NCI-H82 treated with DMSO at 0.1 percent for 48 hours (cell line): Measurements from ENCODE around the gene SNRNP70.
"Not testable (repeated sequence)": the region's sequence is repeated elsewhere in the genome, so short reads cannot be mapped to it uniquely, and the experiment has no call there.

Experiments used
- DNase-seq: peaks from one replicate; lab custom pipeline; 2025; ENCODE audit not compliant: unreplicated experiment; lab: John Stamatoyannopoulos, UW

The SNRNP70 gene

GRCh38 chr19:49119411-49120324, 34.4 kb downstream of the SNRNP70 start, which contains the start of gene PPFIA3:
Gene PPFIA3, plus strand, starts transcription at chr19:49119544. Its CDS starts 8,330 bp downstream, at chr19:49127874.
- DNase-seq = no peak

- no peak for DNase-seq
Measured at GRCh38 chr19:49120325-49120683, 35.1 kb downstream of the SNRNP70 start.

DNA sequence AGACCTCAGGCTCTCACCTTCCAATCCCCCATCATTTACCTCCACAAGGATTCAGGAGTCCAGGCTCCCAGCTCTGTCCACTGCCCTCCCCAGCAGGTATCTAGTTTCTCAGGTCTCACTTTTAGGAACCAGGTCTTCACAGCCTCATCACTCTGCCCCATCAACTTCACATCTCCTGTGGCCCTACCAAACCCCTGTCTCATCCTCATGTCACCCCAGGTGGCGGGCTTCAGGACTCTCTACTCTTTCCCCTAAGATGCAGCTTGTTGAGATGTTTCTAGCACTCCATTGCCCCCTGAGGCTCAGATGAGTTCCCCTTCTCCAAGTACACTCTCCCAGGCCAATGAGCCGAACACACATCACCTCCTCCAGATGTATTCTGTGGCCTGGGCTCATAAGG, 35.6 kb downstream of the SNRNP70 start:
- no peak for DNase-seq

GRCh38 chr19:49121841-49122240, 36.6 kb downstream of the SNRNP70 start:
- DNase-seq = not testable (repeated sequence)

- not testable (repeated sequence) for DNase-seq
Measured at GRCh38 chr19:49123285-49123684, 38.0 kb downstream of the SNRNP70 start.

DNA sequence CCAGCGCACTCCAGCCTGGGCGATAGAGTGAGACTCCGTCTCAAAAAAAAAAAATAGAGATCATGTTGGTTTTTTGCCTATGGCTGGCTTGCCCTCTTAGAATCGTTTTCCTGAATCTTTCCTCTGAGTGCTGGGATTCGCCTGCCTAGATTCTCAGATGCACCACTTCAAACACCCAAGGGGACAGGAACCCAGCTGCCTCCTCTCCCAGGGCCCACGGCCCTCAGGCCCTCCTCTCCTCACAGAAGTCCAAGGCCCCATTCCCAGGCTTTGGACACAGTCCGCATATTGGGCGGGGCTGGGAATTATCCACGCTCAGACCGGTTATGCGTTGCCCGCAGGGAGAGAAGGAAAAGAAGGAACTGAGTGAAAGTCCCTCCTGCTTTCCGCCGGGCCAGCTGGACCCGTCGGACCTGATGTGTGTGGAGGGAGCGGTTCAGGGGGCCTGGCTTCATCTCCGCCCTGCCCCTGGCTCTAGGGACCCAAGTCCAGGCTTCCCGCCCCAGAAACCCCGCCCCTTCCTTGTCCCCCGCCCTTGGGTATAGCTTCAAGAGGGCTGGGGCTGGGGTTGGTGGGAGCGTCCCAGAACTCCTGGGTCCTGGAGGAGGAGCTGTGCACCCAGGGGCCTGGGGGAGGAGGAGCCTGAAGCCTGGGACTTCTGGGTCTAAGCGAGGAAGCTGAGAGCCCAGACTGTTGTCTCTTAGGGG, 39.9 kb downstream of the SNRNP70 start:
- no peak for DNase-seq

DNA sequence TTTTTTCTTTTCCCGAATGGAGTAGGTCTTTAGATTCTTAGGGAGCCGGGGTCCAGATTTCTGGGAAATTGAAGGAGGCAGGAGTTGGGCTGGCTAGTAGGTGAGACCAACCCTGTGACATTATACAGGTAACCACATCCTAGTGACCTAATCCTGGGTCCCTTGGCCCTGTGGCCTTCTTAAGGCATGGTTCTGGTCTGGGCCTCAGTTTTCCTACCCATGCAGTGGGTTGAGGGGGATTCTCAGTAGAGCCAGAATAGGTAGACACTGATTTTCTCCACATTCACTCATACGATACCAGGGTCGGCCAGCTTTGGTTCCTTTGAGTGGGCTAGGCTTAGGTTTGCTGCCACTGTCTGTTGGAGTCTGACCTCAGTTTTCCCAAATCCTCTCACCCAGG, 41.3 kb downstream of the SNRNP70 start:
- no peak for DNase-seq

DNA sequence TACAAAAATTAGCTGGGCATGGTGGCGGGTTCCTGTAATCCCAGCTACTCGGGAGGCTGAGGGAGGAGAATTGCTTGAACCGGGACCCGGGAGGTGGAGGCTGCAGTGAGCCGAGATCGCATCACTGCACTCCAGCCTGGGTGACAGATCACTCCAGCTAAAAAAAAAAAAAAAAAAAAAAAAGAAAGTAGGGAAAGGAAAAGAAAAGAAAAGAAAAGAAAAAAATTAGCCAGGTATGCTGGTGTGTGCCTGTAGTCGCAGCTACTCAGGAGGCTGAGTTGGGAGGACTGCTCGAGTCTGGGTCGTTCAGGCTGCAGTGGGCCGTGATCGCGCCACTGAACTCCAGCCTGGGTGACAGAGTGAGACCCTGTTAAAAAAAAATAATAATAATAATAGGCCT, 42.0 kb downstream of the SNRNP70 start:
- not testable (repeated sequence) for DNase-seq

DNA sequence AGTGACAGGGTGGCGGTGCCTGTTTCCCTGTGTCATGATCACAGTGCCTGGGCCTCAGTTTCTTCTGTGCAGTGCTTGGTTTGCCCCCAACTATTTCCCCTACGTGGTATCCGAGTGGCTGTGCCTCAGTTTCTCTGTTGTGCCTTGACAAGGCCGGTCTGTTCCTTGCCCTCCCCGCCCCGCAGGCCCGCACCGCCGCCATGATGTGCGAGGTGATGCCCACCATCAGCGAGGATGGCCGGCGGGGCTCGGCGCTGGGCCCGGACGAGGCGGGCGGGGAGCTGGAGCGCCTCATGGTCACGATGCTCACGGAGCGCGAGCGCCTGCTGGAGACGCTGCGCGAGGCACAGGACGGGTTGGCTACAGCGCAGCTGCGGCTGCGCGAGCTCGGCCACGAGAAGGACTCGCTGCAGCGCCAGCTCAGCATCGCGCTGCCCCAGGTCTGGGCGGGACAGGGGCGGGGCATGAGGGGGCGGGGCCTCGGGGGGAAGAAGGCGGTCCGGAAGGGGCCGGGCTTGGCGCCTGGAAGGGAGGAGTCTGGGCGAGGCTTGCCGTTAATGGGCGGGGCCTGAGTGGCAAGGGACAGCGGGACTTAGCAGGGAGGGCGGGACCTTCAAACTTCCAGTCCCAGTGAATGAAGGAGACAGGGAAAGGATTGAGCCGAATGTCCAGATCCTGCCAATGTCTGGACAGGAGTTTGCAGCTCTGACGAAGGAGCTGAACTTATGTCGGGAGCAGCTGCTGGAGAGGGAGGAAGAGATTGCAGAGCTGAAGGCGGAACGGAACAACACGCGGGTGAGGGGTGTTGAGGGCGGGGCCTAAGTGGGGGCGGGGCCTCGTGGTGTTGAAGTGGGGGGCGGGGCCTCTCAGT, 42.7 kb downstream of the SNRNP70 start:
- peak; percentile 90 for DNase-seq

- no peak for DNase-seq
Measured at GRCh38 chr19:49128545-49129237, 43.4 kb downstream of the SNRNP70 start.

DNA sequence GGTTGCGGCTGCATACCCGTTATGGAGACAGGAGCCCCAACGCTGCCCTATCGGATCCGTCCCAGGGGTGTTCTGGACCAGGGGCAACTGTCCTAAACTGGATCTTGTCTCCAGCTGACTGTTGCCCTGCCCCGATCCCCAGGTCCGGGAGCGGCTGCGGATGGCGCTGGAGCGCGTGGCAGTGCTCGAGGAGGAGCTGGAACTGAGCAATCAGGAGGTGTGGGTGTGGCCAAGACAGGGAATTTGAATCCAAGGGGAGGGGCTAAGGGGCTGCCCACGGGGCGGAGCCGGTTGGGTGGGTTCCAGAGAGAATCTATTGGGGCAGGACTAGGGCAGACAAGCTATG, 44.0 kb downstream of the SNRNP70 start:
- no peak for DNase-seq

DNA sequence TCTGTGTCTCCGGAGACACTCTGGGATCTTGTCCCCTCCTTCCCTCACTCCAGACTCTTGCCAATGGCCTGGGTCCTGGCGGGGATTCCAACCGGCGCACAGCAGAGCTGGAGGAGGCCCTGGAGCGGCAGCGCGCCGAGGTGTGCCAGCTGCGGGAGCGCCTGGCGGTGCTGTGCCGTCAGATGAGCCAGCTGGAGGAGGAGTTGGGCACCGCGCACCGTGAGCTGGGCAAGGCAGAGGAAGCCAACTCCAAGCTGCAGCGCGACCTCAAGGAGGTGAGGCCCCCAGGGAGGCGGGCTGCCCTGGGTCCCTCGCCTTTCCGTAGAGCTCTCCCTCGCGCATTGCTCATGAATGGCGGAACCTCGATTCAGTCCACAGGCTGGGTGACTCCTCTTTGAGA, 45.1 kb downstream of the SNRNP70 start:
- DNase-seq = no peak

- DNase-seq = no peak
Measured at GRCh38 chr19:49132974-49133609, 47.8 kb downstream of the SNRNP70 start.

DNA sequence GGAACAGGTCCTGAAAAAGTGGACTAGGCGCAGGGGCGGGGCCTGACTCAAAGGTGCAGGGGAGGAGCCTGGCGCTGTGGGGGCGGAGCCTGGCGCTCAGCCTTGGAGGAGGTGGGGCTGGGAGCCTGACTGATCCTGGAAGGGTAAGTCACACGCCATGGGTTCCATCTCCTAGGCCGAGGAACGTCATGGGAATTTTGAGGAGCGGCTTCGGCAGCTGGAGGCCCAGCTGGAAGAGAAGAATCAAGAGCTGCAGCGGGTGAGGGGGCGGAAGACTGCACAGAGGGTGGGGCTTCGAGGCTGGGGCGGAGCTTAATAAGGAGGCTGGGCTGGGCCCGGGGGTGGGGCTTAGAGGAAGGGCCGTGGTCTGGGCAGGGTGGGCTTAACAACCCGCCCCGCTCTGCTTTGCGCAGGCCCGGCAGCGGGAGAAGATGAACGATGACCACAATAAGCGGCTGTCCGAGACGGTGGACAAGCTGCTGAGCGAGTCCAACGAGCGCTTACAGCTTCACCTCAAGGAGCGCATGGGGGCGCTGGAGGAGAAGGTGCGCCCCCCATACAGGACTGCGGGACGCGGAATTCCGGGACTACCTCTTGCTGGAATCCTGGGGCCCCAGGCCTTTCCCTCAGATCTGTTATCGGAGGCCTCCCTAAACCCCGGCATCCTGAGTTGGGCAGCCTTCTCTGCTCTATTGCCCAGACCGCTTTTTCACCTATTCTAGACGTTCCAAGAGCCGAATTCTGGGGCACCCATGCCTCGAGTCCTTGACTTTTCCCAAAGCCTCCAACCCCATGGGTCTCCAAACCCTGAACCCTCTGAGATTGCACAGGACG, 48.6 kb downstream of the SNRNP70 start:
- no peak for DNase-seq

DNA sequence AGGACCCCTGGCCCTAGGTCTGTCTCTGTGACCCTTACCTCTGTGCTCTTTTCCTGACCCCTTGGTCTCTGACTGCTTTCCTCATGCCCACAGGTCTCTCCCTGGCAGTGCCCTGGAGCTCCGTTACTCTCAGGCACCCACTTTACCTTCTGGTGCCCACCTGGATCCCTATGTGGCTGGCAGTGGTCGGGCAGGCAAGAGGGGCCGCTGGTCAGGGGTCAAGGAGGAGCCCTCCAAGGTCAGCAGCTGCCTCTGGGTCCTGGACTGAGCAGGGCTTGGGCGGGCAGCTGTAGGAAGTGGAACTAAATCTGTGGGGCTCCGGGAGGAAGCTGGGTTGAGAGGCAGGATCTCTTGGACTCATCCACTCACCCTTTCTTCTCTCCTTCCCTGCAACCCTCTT, 50.4 kb downstream of the SNRNP70 start:
- DNase-seq = no peak

DNA sequence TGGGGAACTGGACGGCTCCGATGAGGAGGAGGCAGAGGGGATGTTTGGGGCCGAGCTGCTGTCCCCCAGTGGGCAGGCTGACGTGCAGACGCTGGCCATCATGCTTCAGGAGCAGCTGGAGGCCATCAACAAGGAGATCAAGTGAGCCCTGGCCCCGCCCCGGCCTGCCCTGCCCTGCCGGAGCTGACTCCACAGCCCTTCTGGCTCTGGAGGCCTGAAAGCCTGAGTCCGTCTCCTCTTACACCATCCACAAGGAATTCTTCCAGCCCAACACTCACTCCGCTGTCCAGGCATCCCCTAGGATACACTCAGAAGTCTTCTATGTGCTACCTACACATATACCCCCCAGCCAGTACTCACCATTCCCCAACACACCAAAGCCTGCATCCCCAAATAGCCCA, 51.5 kb downstream of the SNRNP70 start:
- no peak for DNase-seq

DNA sequence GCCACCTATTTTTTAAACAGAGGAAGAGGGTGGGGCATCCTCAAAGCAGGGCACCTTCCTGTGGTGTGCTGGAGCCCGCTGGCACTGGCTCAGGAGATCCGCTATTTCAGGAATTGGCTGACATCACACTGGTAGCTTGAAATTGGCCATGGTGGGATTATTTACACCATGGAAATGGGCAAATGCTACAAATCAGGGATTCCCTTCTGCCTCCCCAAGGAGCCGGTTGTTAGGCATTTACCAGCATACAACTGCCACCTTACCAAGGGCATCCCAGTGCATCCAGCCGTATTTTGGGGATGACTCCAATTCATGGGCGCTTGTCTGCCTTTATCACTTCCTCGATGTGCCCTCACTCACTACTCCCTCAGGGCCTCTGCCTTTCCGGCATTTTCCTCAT, 55.7 kb downstream of the SNRNP70 start:
- DNase-seq = no peak

GRCh38 chr19:49141352-49141751, 56.1 kb downstream of the SNRNP70 start:
- no peak for DNase-seq

DNA sequence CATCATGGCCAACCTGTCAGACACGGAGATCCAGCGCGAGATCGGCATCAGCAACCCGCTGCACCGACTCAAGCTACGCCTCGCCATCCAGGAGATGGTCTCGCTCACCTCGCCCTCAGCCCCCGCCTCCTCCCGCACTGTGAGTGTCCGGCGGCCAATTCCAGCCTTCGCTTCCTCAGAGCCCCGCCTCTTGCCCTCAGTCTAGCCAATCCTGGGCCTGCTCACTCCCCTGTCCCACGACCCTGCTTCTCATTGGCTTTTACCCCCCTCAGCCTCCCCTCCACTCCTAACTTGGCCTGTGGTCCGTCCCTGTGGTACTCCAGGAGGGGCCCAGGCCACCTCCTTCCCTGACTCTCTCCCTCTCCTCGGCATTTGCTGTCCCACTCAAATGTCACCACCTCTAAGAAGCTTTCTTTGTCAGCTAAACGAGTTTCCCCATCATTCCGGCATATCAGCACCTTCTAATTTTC, 57.6 kb downstream of the SNRNP70 start:
- DNase-seq = peak; percentile 95
